Measurements from ENCODE around the gene SPOCK2. TPM values are rescaled to one million over a fixed set of nuclear protein-coding genes. Genes with fewer than 3 reads are reported as not detected.

SPOCK2 gene
- total and polyA plus RNA-seq, 10 of the 15 experiments (the other 5 are each of a cell fraction or from before 2014, with no cell fraction given): 0.02 to 1.5 (median 0.58) TPM

DNA sequence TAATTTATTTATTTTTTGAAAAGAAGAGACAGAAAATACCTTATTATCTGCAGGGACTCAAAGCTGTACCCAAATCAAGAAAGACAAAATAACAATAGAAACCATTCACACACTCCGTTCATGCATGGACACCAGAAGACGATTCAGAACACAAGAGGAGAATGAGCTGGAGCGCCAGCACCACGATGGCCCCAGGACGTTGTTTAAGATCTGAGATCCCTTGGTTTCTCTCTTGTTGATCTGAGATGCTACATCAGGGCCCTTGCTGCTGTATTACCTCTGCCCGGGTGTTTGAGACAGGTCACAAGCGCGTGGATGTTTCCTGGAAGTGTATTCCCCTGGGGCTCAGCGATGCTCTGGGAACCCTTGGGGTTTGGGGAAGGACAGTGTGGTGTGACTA is 77.3 kb downstream of the SPOCK2 start:
- POLR2A ChIA-PET: interaction anchor here (0.5 kb wide), 1 partner anchor 114 kb away, joined by 6 read pairs; no protein-coding TSS in a partner anchor
- no peaks in the 10 kb centered on the region for H3K27me3 ChIP-seq (replicated peaks in 1 of 2; ENCODE audit: control insufficient read depth in 2 of 2, insufficient read depth in 2 of 2, low read length in 1 of 2)
- 56% methylated on average over 9 of the region's 9 CpGs for WGBS (ENCODE audit: insufficient coverage, insufficient replicate concordance, low lambda C conversion rate, missing lambda C conversion rate)
- ATAC-seq: no peak
- CTCF ChIA-PET: no interaction called here
- no peak overlapping the region for H3K4me3 ChIP-seq
- FAIRE-seq: no peak
- no peaks in the 10 kb centered on the region; a peak in 1 of 4 replicates for H3K36me3 ChIP-seq (ENCODE audit: control insufficient read depth in 2 of 2, insufficient read depth in 2 of 2, low read length in 1 of 2)
- H2AFZ ChIP-seq (ENCODE audit: control insufficient read depth, low read depth, low read length): no peak overlapping the region
- RAD21 ChIA-PET (ENCODE audit: unreplicated experiment): no interaction called here
- H3K79me2 ChIP-seq (ENCODE audit: control insufficient read depth, insufficient read depth, low read length): no peaks in the 10 kb centered on the region
- H3K4me2 ChIP-seq (ENCODE audit: control insufficient read depth, insufficient read depth): no peak overlapping the region
- H3K9ac ChIP-seq (ENCODE audit: control insufficient read depth, insufficient read depth, low read length): no peak overlapping the region
- DNase-seq (ENCODE audit: low read depth, low spot score): no peak
- in situ Hi-C loops (cut with MboI) (no loop called here), intact Hi-C loops (cut with micrococcal nuclease; ENCODE audit: unreplicated experiment) (no loop called here)
- H4K20me1 ChIP-seq (ENCODE audit: control insufficient read depth, insufficient read depth): no peaks in the 10 kb centered on the region
- no peaks in the 10 kb centered on the region for H3K4me1 ChIP-seq (ENCODE audit: control insufficient read depth, insufficient read depth, low read length)
- TF ChIP-seq EZH2 (IDR thresholded peaks at IDR 0.05; ENCODE audit: borderline replicate concordance, control insufficient read depth, low read depth, low read length): no peak
- no peak for TF ChIP-seq TAF1 (IDR thresholded peaks at IDR 0.05; ENCODE audit: borderline replicate concordance, low read depth, low read length)
- TF ChIP-seq, protein P1, sequence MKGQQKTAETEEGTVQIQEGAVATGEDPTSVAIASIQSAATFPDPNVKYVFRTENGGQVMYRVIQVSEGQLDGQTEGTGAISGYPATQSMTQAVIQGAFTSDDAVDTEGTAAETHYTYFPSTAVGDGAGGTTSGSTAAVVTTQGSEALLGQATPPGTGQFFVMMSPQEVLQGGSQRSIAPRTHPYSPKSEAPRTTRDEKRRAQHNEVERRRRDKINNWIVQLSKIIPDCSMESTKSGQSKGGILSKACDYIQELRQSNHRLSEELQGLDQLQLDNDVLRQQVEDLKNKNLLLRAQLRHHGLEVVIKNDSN (IDR thresholded peaks at IDR 0.05; ENCODE audit: borderline replicate concordance, extremely low read length, insufficient read depth, low read depth, low read length): no peak
- TF ChIP-seq E4F1 (IDR thresholded peaks at IDR 0.05; ENCODE audit: borderline replicate concordance, partially characterized antibody): no peak
- no peak for TF ChIP-seq BRCA1 (IDR thresholded peaks at IDR 0.05; ENCODE audit: low read depth, low read length)
- TF ChIP-seq POU2F2 (IDR thresholded peaks at IDR 0.05; ENCODE audit: borderline replicate concordance, low read depth, low read length): no peak
- H3K27ac ChIP-seq (ENCODE audit: control insufficient read depth, insufficient read depth): no peak overlapping the region
- no TSS peak for BruUV-seq (replicated peaks)
- SMC1A ChIA-PET (ENCODE audit: uncharacterized antibody, unreplicated experiment): interaction anchor here (0.6 kb wide), 1 partner anchor 510 kb away, joined by 4 read pairs; no protein-coding TSS in a partner anchor
- no peaks in the 10 kb centered on the region for H3K9me3 ChIP-seq (replicated peaks; ENCODE audit: control insufficient read depth, insufficient read depth, low read length)

Data from GM12878 (cell line).